H9 (cell line): Measurements from ENCODE around the gene CNIH1. TPM values are rescaled to one million over a fixed set of nuclear protein-coding genes. Genes with fewer than 3 reads are reported as not detected.

Source experiments
- DNase-seq: peaks from one replicate; pipeline ENCODE4 v3.0.0-alpha.2; 2017
- H2AFZ ChIP-seq: one replicate; pipeline ENCODE4 v1.6.1; 2013; ENCODE audit warnings: mild to moderate bottlenecking, low read length, control low read depth, moderate library complexity
- H2AK5ac ChIP-seq: 2 replicates; pipeline ENCODE4 v1.6.1; 2013; ENCODE audit warnings: low read length, control low read depth, mixed read lengths; ENCODE audit not compliant: insufficient read length
- H2BK120ac ChIP-seq: one replicate; pipeline ENCODE4 v1.6.1; 2013; ENCODE audit warnings: low read depth, mild to moderate bottlenecking, low read length, control low read depth, inconsistent platforms; ENCODE audit not compliant: poor library complexity, severe bottlenecking
- H2BK12ac ChIP-seq: 2 replicates; pipeline ENCODE4 v1.6.1; 2013; ENCODE audit warnings: low read length, control low read depth, mixed read lengths, low read depth; ENCODE audit not compliant: insufficient read length
- H2BK15ac ChIP-seq: 2 replicates; pipeline ENCODE4 v1.6.1; 2013; ENCODE audit warnings: low read depth, low read length, control low read depth
- H2BK20ac ChIP-seq: one replicate; pipeline ENCODE4 v1.6.1; 2013; ENCODE audit warnings: low read depth, mild to moderate bottlenecking, low read length, control low read depth, inconsistent platforms; ENCODE audit not compliant: poor library complexity, severe bottlenecking
- H2BK5ac ChIP-seq: 2 replicates; pipeline ENCODE4 v1.6.1; 2013; ENCODE audit warnings: low read length, control low read depth, mixed read lengths; ENCODE audit not compliant: insufficient read length
- H3K14ac ChIP-seq: 2 replicates; pipeline ENCODE4 v1.6.1; 2013; ENCODE audit warnings: low read length, control low read depth; ENCODE audit not compliant: insufficient read depth
- H3K18ac ChIP-seq: 2 replicates; pipeline ENCODE4 v1.6.1; 2013; ENCODE audit warnings: low read depth, mild to moderate bottlenecking, mixed read lengths, low read length, control low read depth; ENCODE audit not compliant: insufficient read length
- H3K23ac ChIP-seq: 2 replicates; pipeline ENCODE4 v1.6.1; 2013; ENCODE audit warnings: low read length, control low read depth, mixed read lengths, low read depth; ENCODE audit not compliant: insufficient read length
- H3K23me2 ChIP-seq: 2 replicates; pipeline ENCODE4 v1.6.1; 2013; ENCODE audit warnings: low read depth, mild to moderate bottlenecking, mixed read lengths, low read length, control low read depth; ENCODE audit not compliant: insufficient read length, poor library complexity, severe bottlenecking
- H3K27ac ChIP-seq: 2 replicates; pipeline ENCODE4 v1.5.1; 2013; ENCODE audit warnings: low read length, control low read depth, mixed read lengths, low read depth; ENCODE audit not compliant: insufficient read length
- H3K27me3 ChIP-seq: 2 replicates; pipeline ENCODE4 v1.6.1; 2013; ENCODE audit warnings: low read length, control low read depth, inconsistent platforms; ENCODE audit not compliant: insufficient read depth
- H3K4ac ChIP-seq: 2 replicates; pipeline ENCODE4 v1.6.1; 2013; ENCODE audit warnings: low read depth, mild to moderate bottlenecking, control low read depth, inconsistent platforms, low read length, moderate library complexity
- H3K4me1 ChIP-seq: 2 replicates; pipeline ENCODE4 v1.6.1; 2013; ENCODE audit warnings: low read length, control low read depth, inconsistent platforms; ENCODE audit not compliant: insufficient read depth
- H3K4me2 ChIP-seq: 2 replicates; pipeline ENCODE4 v1.6.1; 2013; ENCODE audit warnings: low read length, control low read depth, mixed read lengths; ENCODE audit not compliant: insufficient read length, insufficient read depth
- H3K56ac ChIP-seq: 2 replicates; pipeline ENCODE4 v1.6.1; 2013; ENCODE audit warnings: low read depth, mild to moderate bottlenecking, mixed read lengths, low read length, control low read depth; ENCODE audit not compliant: insufficient read length
- H3K79me1 ChIP-seq: 2 replicates; pipeline ENCODE4 v1.6.1; 2013; ENCODE audit warnings: low read depth, mild to moderate bottlenecking, moderate library complexity, low read length, control low read depth, inconsistent platforms; ENCODE audit not compliant: insufficient read depth, poor library complexity, severe bottlenecking
- H3K79me2 ChIP-seq: 2 replicates; pipeline ENCODE4 v1.6.1; 2013; ENCODE audit warnings: low read length, control low read depth, inconsistent platforms; ENCODE audit not compliant: insufficient read depth
- H3K9ac ChIP-seq: 2 replicates; pipeline ENCODE4 v1.6.1; 2013; ENCODE audit warnings: low read length, control low read depth, mixed read lengths; ENCODE audit not compliant: insufficient read length; ENCODE audit errors: extremely low read depth
- H3K9me3 ChIP-seq: one replicate; pipeline ENCODE4 v1.6.1; 2013; ENCODE audit warnings: low read depth, low read length, inconsistent platforms; ENCODE audit not compliant: control insufficient read depth
- H3T11ph ChIP-seq: one replicate; pipeline ENCODE4 v1.6.1; 2013; ENCODE audit warnings: mild to moderate bottlenecking, low read length, control low read depth, inconsistent platforms
- H4K20me1 ChIP-seq: one replicate; pipeline ENCODE4 v1.6.1; 2013; ENCODE audit not compliant: control insufficient read depth, insufficient read length, insufficient read depth
- H4K5ac ChIP-seq: 2 replicates; pipeline ENCODE4 v1.6.1; 2013; ENCODE audit warnings: low read depth, mild to moderate bottlenecking, mixed read lengths, low read length, control low read depth; ENCODE audit not compliant: insufficient read length
- H4K8ac ChIP-seq: replicated peaks from 2 replicates; pipeline ENCODE4 v1.6.1; 2013; ENCODE audit warnings: low read length, control low read depth, mixed read lengths, low read depth; ENCODE audit not compliant: insufficient read length
- H4K91ac ChIP-seq: 2 replicates; pipeline ENCODE4 v1.6.1; 2013; ENCODE audit warnings: low read depth, mild to moderate bottlenecking, moderate library complexity, mixed read lengths, low read length, control low read depth; ENCODE audit not compliant: insufficient read length
- H3K27ac Mint-ChIP-seq, 3 experiments: 2 replicates in 2 of 3; 3 replicates in 1 of 3; pipeline ENCODE4 v1.8.0; 2020 to 2021; ENCODE audit warnings: mixed read lengths in 3 of 3, mild to moderate bottlenecking in 1 of 3, moderate library complexity in 1 of 3
- H3K27me3 Mint-ChIP-seq: 2 replicates; pipeline ENCODE4 v1.8.0; 2021; ENCODE audit warnings: low read depth, mild to moderate bottlenecking, moderate library complexity, mixed read lengths
- H3K36me3 Mint-ChIP-seq, 3 experiments: 2 replicates in 2 of 3; 3 replicates in 1 of 3; pipeline ENCODE4 v1.8.0; 2020 to 2021; ENCODE audit warnings: low read depth in 3 of 3, mixed read lengths in 3 of 3; ENCODE audit not compliant: insufficient read depth in 1 of 3
- H3K4me1 Mint-ChIP-seq, 2 experiments: 2 replicates each; pipeline ENCODE4 v1.8.0; 2020; ENCODE audit warnings: mixed read lengths in 2 of 2
- H3K4me3 Mint-ChIP-seq, 2 experiments: 2 replicates in 1 of 2; 3 replicates in 1 of 2; pipeline ENCODE4 v1.8.0; 2020 to 2021; ENCODE audit warnings: mild to moderate bottlenecking in 2 of 2, mixed read lengths in 2 of 2, moderate library complexity in 1 of 2
- H3K9me3 Mint-ChIP-seq, 2 experiments: 2 replicates in 1 of 2; 3 replicates in 1 of 2; pipeline ENCODE4 v1.8.0; 2020; ENCODE audit warnings: mild to moderate bottlenecking in 2 of 2, mixed read lengths in 2 of 2, moderate library complexity in 1 of 2
- CTCF ChIP-seq: fragments of 200-600 bp; sonication (generic); conservative IDR thresholded peaks from 3 replicates; pipeline ENCODE4 v1.8.0; 2021; ENCODE audit warnings: antibody characterized with exemption, mild to moderate bottlenecking
- WGBS: extraction: QIAGEN DNeasy Blood & Tissue Kit; methylation state at CpG from one replicate; pipeline ENCODE4 v1.1.7; 2013; ENCODE audit warnings: missing lambda C conversion rate, low lambda C conversion rate, mixed read lengths; ENCODE audit not compliant: insufficient read length; ENCODE audit errors: extremely low coverage; 5-methylcytosine and 5-hydroxymethylcytosine counted together
- total RNA-seq: library from RNA; stranded (reverse); gene quantifications from 2 replicates; pipeline ENCODE4 v1.2.1, GENCODE V29; 2021

The CNIH1 gene
- total RNA-seq, 1 experiment from 2014 or later, result 99.3 TPM

- Histone ChIP-seq H3K9me3 (no peaks in the 10 kb centered on the region), H2AFZ (no peak overlapping the region), H4K8ac (no peak overlapping the region), H2BK120ac (no peak overlapping the region), H3K79me2 (no peaks in the 10 kb centered on the region), H2AK5ac (no peak overlapping the region), H3K23ac (no peak overlapping the region), H3T11ph (no peak overlapping the region), H4K5ac (no peak overlapping the region), H3K4me2 (no peak overlapping the region), H2BK5ac (no peak overlapping the region), H3K9ac (no peak overlapping the region), H3K14ac (no peak overlapping the region), H3K4ac (no peak overlapping the region), H3K4me1 (no peaks in the 10 kb centered on the region), H3K56ac (no peak overlapping the region), H3K27me3 (no peaks in the 10 kb centered on the region), H3K27ac (no peak overlapping the region), H3K23me2 (no peaks in the 10 kb centered on the region), H2BK12ac (no peak overlapping the region), H2BK20ac (no peak overlapping the region), H3K18ac (no peak overlapping the region), H3K79me1 (no peaks in the 10 kb centered on the region), H4K91ac (no peak overlapping the region), H2BK15ac (no peak overlapping the region), H4K20me1 (no peaks in the 10 kb centered on the region)
- H3K27me3 Mint-ChIP-seq, result no peaks in the 10 kb centered on the region
- peaks cover 6 to 32% (median 28%) of the 10 kb centered on the region in 3 experiments; a peak in 6 of 7 replicates for H3K36me3 Mint-ChIP-seq
- WGBS, result no CpG with 5 or more reads among the region's 4 CpGs
- no peak overlapping the region for H3K4me3 Mint-ChIP-seq
- TF ChIP-seq CTCF, result no peak
- H3K9me3 Mint-ChIP-seq, result no peaks in the 10 kb centered on the region
- H3K27ac Mint-ChIP-seq, result peak overlapping the region in 2 of 3 experiments; percentile 25 to 45; a peak in 2 of 7 replicates
- no peak for DNase-seq
- H3K4me1 Mint-ChIP-seq, result peaks cover 16 to 19% of the 10 kb centered on the region in 2 experiments
Measured at GRCh38 chr14:54475187-54475899, 34.2 kb upstream of the CNIH1 start.
